NCI-H146 (cell line): ENCODE data around the gene SEPTIN14.
"Not testable (repeated sequence)": the region's sequence is repeated elsewhere in the genome, so short reads cannot be mapped to it uniquely, and the experiment has no call there.

ENCODE experiments used
- DNase-seq: peaks from one replicate; lab custom pipeline; 2025; lab: John Stamatoyannopoulos, UW

Gene SEPTIN14

GRCh38 chr7:55784151-55784550 lies 78.4 kb downstream of the SEPTIN14 start:
- no peak for DNase-seq

- no peak for DNase-seq
Measured at GRCh38 chr7:55778631-55779030, 83.9 kb downstream of the SEPTIN14 start.

- DNase-seq: no peak
Measured at GRCh38 chr7:55776196-55776595, 86.4 kb downstream of the SEPTIN14 start.

- no peak for DNase-seq
Measured at GRCh38 chr7:55775051-55775420, 87.5 kb downstream of the SEPTIN14 start.

- DNase-seq: peak; percentile 91
Measured at GRCh38 chr7:55774327-55775050, 88.1 kb downstream of the SEPTIN14 start.

- no peak for DNase-seq
Measured at GRCh38 chr7:55770778-55771177, 91.8 kb downstream of the SEPTIN14 start.

- DNase-seq: not testable (repeated sequence)
Measured at GRCh38 chr7:55753274-55753862, 109.2 kb downstream of the SEPTIN14 start.

GRCh38 chr7:55744706-55745105 lies 117.8 kb downstream of the SEPTIN14 start:
- not testable (repeated sequence) for DNase-seq
